Measurements from ENCODE around the gene MYOM3. TPM values are rescaled to one million over a fixed set of nuclear protein-coding genes. Genes with fewer than 3 reads are reported as not detected.
"Not testable (repeated sequence)": the region's sequence is repeated elsewhere in the genome, so short reads cannot be mapped to it uniquely, and the experiment has no call there.

MYOM3 gene
- polyA plus RNA-seq, 2 of the 4 experiments (the other 2 are of a cell fraction), result 2.6 to 8.5 TPM

DNA sequence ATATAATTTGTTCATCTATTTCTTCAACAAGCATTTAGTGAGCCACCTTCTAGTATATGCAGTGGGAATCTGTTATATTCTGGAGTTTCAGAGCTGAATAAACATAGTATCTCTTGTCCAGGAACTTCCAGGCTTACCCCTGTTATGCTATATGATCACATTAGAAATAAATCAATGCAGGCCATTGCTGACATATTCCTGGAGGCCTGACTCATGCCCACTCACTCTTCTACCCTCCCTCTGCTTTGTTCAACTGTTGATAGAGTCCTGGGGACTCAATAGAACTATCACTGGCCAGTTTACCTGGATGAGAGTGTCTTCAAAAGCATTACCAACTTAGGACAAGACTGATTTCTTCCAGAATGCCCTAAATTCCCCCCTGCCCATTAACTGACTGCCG, 102.5 kb downstream of the MYOM3 start:
- TF ChIP-seq TP53 (CRISPR knock-in tag; IDR thresholded peaks at IDR 0.05), result no peak
- no peak for TF ChIP-seq SREBF2 (IDR thresholded peaks at IDR 0.05)
- no peak for TF ChIP-seq HOXB13 (CRISPR knock-in tag; IDR thresholded peaks at IDR 0.05; ENCODE audit: low read depth)
- TF ChIP-seq CBX8 (IDR thresholded peaks at IDR 0.05), result no peak
- no peak for TF ChIP-seq POLR2A (IDR thresholded peaks at IDR 0.05; ENCODE audit: low read length)
- ChIA-PET POLR2A (no interaction called here), CTCF (interaction anchor here (0.6 to 1.6 kb wide), 2 partner anchors 9 to 26 kb away, joined by 3 to 5 read pairs; no protein-coding TSS in a partner anchor)
- DNase-seq (ENCODE audit: low read depth in 1 of 2, low spot score in 1 of 2) (no peak), FAIRE-seq (no peak), ATAC-seq (no peak)
- Histone ChIP-seq H3K27ac (no peak overlapping the region), H3K4me3 (no peak overlapping the region), H3K4me1 (no peaks in the 10 kb centered on the region), H3K4me2 (no peak overlapping the region), H3K9me3 (no peaks in the 10 kb centered on the region; the same call in 2 of the 3 replicates)
- 91% methylated on average over 1 of the region's 1 CpG for WGBS (ENCODE audit: missing lambda C conversion rate)

DNA sequence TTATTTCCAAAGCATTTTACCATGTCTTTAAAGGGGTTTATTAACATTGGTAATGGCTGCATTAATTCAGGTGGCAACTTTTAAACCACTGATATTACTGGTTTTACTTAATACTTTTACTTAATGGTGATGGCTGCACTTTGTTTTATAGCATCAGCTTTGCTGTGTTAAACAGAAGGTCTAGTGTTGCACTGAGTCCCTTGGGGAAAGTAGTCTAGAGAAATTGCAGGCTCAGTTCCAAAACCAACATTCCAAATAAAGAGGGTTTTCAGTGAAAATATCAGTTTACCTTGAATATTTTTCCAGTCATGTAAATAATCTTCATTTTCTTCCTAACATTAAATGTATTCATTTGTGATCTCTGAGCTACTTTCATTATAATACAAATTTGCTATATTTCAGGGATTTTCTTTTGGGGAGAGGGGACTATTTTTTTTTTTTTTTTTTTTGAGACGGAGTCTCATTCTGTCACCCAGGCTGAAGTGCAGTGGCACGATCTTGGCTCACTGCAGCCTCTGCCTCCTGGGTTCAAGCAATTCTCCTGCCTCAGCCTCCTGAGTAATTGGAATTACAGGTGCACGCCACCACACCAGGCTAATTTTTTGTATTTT, 103.3 kb downstream of the MYOM3 start:
- not testable (repeated sequence) for DNase-seq (ENCODE audit: low read depth in 1 of 2, low spot score in 1 of 2)
- POLR2A ChIA-PET, result interaction anchor here (1.0 kb wide), 1 partner anchor 28 kb away, joined by 3 read pairs; no protein-coding TSS in a partner anchor
- CTCF ChIA-PET, result interaction anchor here (1.1 kb wide), 1 partner anchor 10 kb away, joined by 5 read pairs; no protein-coding TSS in a partner anchor

DNA sequence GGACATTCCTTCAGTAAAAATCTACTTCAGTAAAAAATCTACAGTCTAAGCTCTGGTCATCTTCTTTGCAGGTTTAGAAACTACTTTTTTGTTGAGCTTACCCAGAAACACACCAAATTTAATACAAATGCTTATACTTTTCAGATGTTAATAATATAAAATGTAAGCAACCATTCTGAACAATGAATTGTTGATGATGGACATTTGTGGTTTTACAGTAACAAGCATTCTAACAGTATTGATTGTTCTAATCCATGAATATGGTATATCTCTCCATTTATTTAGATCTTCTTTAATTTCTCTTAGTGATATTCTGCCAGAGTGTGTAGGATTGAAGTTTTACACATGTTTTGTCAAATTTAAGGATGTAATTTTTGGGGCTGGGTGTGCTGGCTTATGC, 104.9 kb downstream of the MYOM3 start:
- Histone ChIP-seq H3K9me3 (no peaks in the 10 kb centered on the region; the same call in 2 of the 3 replicates), H3K4me3 (no peak overlapping the region), H3K4me2 (no peak overlapping the region), H3K4me1 (peaks cover 11% of the 10 kb centered on the region; the same call in 2 of the 3 replicates), H3K27ac (no peak overlapping the region)
- POLR2A ChIA-PET, result no interaction called here
- FAIRE-seq (no peak), DNase-seq (ENCODE audit: low read depth in 1 of 2, low spot score in 1 of 2) (no peak), ATAC-seq (no peak)
- CTCF ChIA-PET, result interaction anchor here (1.0 kb wide), 1 partner anchor 14 kb away, joined by 4 read pairs; no protein-coding TSS in a partner anchor
- TF ChIP-seq POLR2AphosphoS2 (conservative IDR thresholded peaks at IDR 0.05; ENCODE audit: low read length) (no peak), NPAS2 (CRISPR knock-in tag; IDR thresholded peaks at IDR 0.05; ENCODE audit: borderline replicate concordance) (no peak), FOSB (CRISPR knock-in tag; IDR thresholded peaks at IDR 0.05) (no peak), RARB (CRISPR knock-in tag; IDR thresholded peaks at IDR 0.05) (no peak), HDAC2 (IDR thresholded peaks at IDR 0.05) (no peak), NFE2L2 (conservative IDR thresholded peaks at IDR 0.05; ENCODE audit: low read length) (no peak), MYC (IDR thresholded peaks at IDR 0.05; ENCODE audit: borderline replicate concordance, low read length) (no peak), SMC3 (IDR thresholded peaks at IDR 0.05) (no peak), JUN (IDR thresholded peaks at IDR 0.05) (no peak), MAFK (IDR thresholded peaks at IDR 0.05; ENCODE audit: partially characterized antibody) (no peak)
- TF ChIP-seq, protein P1, sequence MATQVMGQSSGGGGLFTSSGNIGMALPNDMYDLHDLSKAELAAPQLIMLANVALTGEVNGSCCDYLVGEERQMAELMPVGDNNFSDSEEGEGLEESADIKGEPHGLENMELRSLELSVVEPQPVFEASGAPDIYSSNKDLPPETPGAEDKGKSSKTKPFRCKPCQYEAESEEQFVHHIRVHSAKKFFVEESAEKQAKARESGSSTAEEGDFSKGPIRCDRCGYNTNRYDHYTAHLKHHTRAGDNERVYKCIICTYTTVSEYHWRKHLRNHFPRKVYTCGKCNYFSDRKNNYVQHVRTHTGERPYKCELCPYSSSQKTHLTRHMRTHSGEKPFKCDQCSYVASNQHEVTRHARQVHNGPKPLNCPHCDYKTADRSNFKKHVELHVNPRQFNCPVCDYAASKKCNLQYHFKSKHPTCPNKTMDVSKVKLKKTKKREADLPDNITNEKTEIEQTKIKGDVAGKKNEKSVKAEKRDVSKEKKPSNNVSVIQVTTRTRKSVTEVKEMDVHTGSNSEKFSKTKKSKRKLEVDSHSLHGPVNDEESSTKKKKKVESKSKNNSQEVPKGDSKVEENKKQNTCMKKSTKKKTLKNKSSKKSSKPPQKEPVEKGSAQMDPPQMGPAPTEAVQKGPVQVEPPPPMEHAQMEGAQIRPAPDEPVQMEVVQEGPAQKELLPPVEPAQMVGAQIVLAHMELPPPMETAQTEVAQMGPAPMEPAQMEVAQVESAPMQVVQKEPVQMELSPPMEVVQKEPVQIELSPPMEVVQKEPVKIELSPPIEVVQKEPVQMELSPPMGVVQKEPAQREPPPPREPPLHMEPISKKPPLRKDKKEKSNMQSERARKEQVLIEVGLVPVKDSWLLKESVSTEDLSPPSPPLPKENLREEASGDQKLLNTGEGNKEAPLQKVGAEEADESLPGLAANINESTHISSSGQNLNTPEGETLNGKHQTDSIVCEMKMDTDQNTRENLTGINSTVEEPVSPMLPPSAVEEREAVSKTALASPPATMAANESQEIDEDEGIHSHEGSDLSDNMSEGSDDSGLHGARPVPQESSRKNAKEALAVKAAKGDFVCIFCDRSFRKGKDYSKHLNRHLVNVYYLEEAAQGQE (IDR thresholded peaks at IDR 0.05), result no peak
- TF ChIP-seq, protein P2, sequence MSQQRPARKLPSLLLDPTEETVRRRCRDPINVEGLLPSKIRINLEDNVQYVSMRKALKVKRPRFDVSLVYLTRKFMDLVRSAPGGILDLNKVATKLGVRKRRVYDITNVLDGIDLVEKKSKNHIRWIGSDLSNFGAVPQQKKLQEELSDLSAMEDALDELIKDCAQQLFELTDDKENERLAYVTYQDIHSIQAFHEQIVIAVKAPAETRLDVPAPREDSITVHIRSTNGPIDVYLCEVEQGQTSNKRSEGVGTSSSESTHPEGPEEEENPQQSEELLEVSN (IDR thresholded peaks at IDR 0.05; ENCODE audit: borderline replicate concordance, low read depth), result no peak

More for the DNA sequence above, 103.3 kb downstream of the MYOM3 start:
- H3K27ac ChIP-seq, H3K4me3 ChIP-seq, H3K4me1 ChIP-seq, H3K4me2 ChIP-seq, ATAC-seq, FAIRE-seq, H3K9me3 ChIP-seq: not testable (repeated sequence)
- 97% methylated on average over 3 of the region's 3 CpGs for WGBS (ENCODE audit: missing lambda C conversion rate)

Other genes starting within 250 kb of the MYOM3 start
- 14.8 and 16.1 TPM in 2 replicates for gene FUCA1, start 243.8 kb downstream of the MYOM3 start, polyA plus RNA-seq (2011; rRNA removed)
- gene FUCA1, start 243.8 kb downstream of the MYOM3 start, polyA plus RNA-seq (2017; fragmentation: RNase III; extraction: RNeasy Plus Mini Kit Qiagen cat#74134 plus additional on column Dnase treatment), result 9.0 to 10.8 TPM (median 9.7 TPM) in 3 replicates
- gene CNR2, start 198.8 kb downstream of the MYOM3 start, polyA plus RNA-seq (2011; rRNA removed), result not detected in 2 replicates
- gene CNR2, start 198.8 kb downstream of the MYOM3 start, polyA plus RNA-seq (2017; fragmentation: RNase III; extraction: RNeasy Plus Mini Kit Qiagen cat#74134 plus additional on column Dnase treatment), result not detected in 3 replicates
- gene PNRC2, start 152.3 kb downstream of the MYOM3 start, polyA plus RNA-seq (2011; rRNA removed), result 38.1 and 106 TPM in 2 replicates
- 34.4 to 37.5 TPM (median 36.1 TPM) in 3 replicates for gene PNRC2, start 152.3 kb downstream of the MYOM3 start, polyA plus RNA-seq (2017; fragmentation: RNase III; extraction: RNeasy Plus Mini Kit Qiagen cat#74134 plus additional on column Dnase treatment)
- gene SRSF10, start 131.8 kb downstream of the MYOM3 start, polyA plus RNA-seq (2011; rRNA removed), result 119 and 180 TPM in 2 replicates
- gene SRSF10, start 131.8 kb downstream of the MYOM3 start, polyA plus RNA-seq (2017; fragmentation: RNase III; extraction: RNeasy Plus Mini Kit Qiagen cat#74134 plus additional on column Dnase treatment), result 140 to 141 TPM (median 141 TPM) in 3 replicates
- gene IL22RA1, start 31.0 kb upstream of the MYOM3 start, polyA plus RNA-seq (2011; rRNA removed), result 1.7 and 2.1 TPM in 2 replicates
- 1.2 to 1.5 TPM (median 1.4 TPM) in 3 replicates for gene IL22RA1, start 31.0 kb upstream of the MYOM3 start, polyA plus RNA-seq (2017; fragmentation: RNase III; extraction: RNeasy Plus Mini Kit Qiagen cat#74134 plus additional on column Dnase treatment)
- 1.3 and 1.7 TPM in 2 replicates for gene IFNLR1, start 75.2 kb upstream of the MYOM3 start, polyA plus RNA-seq (2011; rRNA removed)
- 0.76 to 0.84 TPM (median 0.78 TPM) in 3 replicates for gene IFNLR1, start 75.2 kb upstream of the MYOM3 start, polyA plus RNA-seq (2017; fragmentation: RNase III; extraction: RNeasy Plus Mini Kit Qiagen cat#74134 plus additional on column Dnase treatment)
- gene GRHL3, start 207.2 kb upstream of the MYOM3 start, polyA plus RNA-seq (2011; rRNA removed), result 1.6 and 2.5 TPM in 2 replicates
- gene GRHL3, start 207.2 kb upstream of the MYOM3 start, polyA plus RNA-seq (2017; fragmentation: RNase III; extraction: RNeasy Plus Mini Kit Qiagen cat#74134 plus additional on column Dnase treatment), result 0.58 to 0.71 TPM (median 0.59 TPM) in 3 replicates

Measured in A549 (cell line).